GM19240 (cell line): ENCODE measurements around the gene NRROS.

ENCODE experiments used
- DNase-seq: peaks from one replicate; pipeline ENCODE4 v3.0.0; 2011; ENCODE audit warnings: low spot score; ENCODE audit not compliant: insufficient read length

NRROS gene

GRCh38 chr3:196646666-196647216 is 7.2 kb downstream of the NRROS start:
- DNase-seq = no peak

GRCh38 chr3:196650740-196651311 is 11.3 kb downstream of the NRROS start:
- no peak for DNase-seq

DNA sequence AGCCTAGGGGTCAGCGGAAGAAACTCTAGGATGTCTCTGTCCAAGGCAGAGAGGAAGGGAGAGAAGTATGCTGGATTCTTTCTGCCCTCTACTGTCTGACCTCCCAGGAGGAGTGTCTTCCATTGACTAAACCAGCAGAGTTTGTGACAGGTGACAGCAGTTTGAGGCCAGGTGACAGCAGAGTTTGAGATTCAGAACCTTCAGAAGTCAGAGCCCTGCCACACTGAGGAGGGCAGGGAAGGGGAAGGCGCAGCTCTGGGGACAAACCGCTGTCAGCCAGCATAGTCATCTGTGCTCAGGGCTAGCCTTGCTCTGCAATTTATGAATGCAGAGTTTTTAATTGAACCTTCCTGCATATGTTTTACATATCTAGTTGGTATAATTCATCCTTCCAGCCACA is 12.3 kb downstream of the NRROS start:
- no peak for DNase-seq

GRCh38 chr3:196652961-196653795 is 13.7 kb downstream of the NRROS start:
- no peak for DNase-seq

DNA sequence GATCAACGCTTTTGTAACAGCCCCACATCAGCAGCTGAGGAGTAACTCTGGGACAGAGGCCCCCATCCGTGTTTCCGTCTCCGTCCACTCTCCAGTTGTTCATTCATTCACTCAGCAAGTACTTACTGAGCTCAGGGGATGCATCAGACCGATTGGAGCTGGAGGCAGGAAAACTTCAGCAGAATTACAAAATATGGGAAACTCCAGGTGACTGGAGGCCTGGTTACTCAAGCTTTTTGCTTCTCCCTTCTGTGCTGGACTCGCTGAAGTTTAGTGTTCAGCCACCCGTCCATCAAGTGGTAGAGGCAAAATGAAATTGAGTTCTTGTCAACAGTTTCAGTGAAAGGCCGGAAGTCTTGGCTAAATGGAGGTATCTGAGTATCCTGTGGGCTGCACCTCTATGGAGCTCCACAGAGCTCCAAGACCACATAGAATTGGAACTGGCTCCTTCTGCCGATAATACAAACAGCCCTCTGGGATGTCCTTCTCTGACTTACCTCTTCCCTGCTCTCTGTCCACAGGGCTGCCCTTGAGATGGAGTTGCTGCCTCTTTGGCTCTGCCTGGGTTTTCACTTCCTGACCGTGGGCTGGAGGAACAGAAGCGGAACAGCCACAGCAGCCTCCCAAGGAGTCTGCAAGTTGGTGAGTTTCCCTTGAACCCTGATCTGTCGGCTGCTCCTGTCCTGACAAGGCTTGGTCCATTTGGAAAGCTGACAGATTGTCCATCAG is 14.7 kb downstream of the NRROS start:
- DNase-seq = no peak

DNA sequence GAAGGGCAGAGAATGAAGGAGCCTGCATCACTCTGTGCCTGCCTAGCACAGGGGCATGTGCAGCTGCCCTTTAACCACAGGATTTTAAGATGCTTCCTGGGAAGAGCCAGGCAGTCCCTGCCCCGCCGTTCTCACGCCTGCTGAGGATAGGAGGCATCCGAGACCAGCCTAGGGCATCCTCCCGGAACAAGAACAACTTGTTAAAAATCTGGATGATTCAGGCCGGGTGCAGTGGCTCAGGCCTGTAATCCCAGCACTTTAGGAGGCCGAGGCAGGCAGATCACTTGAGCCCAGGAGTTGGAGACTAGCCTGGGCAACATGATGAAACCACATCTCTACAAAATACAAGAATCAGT is 15.2 kb downstream of the NRROS start:
- DNase-seq = no peak

GRCh38 chr3:196655496-196655895 is 16.0 kb downstream of the NRROS start:
- DNase-seq = no peak

DNA sequence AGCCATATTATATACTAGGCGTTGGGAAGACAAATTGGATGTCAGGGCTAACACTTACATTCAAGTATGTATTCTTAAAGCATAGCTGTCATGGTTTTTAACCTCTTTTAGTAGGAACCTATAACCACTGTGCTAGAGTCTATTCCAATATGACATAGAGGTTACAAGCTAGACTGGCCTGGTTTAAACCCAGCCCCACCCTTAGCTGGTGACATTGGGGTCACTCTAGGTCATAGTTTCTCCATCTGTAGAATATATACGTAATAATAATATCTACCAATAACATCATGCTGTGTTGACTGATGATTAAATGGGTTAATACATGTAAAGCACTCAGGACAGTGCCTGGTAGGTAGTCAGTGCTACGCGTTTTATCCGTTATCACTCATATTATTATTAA is 16.7 kb downstream of the NRROS start:
- no peak for DNase-seq

- DNase-seq = no peak
These were observed 20.4 kb downstream of the NRROS start for GRCh38 chr3:196659901-196660351.

GRCh38 chr3:196660381-196661166 is 21.1 kb downstream of the NRROS start:
- DNase-seq = no peak

- DNase-seq = no peak
These were observed 21.9 kb downstream of the NRROS start for GRCh38 chr3:196661400-196661799.

DNA sequence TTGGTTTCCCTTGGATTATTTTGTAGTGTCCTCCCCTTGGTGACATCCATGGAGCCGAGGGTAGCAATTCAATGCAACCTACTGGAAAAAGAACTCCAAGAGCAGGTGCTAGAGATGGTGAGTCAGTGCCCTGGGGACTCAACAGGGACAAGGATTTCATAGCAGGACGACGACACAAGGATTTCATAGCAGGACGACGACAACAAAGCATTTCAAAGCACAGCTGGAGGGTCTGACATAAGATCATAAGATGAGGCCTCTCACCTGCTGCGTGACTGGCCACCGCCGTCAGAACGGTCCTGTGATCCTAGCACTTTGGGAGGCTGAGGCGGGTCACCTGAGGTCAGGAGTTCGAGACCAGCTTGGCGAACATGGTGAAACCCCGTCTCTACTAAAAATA is 22.5 kb downstream of the NRROS start:
- no peak for DNase-seq

DNA sequence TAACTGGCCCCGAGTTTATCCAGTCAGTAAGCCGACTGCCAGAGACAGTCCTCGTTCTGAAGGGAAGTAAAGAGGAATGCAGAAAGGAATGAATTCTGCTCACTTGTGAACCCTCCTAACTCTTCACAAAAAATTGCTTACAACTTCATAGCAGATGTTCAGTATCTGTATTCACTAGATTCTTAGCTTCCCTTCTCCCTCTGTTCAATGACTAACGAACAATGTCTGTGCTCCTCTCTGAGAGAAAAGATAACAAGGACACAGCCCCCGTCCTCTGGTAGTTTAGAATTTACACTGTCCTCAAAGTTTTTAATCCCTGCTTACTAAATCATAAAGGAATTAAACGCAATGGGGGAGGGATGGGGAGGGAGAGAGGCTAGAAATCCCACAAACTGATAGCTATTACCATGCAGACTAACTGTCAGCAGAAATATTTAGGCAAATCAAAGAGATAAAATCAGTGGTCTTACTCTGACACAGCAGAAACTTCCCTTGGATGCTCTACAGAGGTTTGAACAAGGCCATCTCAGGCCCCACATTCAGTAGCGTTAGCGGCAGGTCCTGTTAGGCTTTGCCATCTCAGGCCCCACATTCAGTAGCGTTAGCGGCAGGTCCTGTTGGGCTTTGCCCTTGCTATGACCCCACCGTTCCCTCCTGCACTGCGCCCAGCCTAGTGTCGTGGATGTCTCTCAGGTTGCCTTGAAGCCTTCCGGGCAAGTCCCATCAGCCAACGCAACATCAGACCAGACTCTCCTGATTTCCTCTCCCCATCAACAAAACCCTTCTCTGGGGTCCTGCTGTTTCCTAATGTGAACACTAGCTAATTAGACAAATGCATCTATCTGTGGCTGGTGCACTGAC is 23.4 kb downstream of the NRROS start:
- no peak for DNase-seq

GRCh38 chr3:196666001-196666867 is 26.7 kb downstream of the NRROS start:
- DNase-seq = no peak

GRCh38 chr3:196667056-196667825 is 27.7 kb downstream of the NRROS start:
- DNase-seq = no peak

DNA sequence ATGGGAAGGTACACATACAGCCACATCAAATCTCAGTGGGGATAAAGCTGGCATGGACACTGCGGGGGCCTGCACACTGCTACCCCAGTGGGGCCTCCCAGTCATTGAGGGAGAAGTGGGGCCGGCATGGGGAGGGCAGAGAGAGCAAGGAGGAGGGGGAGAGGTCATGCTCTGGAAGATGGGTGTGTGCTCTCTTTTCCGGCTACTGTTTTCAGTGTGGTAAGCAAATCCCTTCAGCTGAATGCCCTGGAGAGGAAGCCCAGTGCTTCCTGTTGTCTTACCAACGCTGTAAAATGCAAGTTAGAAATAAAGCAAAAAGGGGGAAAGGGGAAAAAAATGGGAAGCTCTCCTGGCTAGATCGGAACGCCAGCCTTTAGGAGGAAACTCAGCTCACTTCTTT is 30.8 kb downstream of the NRROS start:
- no peak for DNase-seq

- no peak for DNase-seq
These were observed 34.1 kb downstream of the NRROS start for GRCh38 chr3:196673632-196674031.

GRCh38 chr3:196677353-196677752 is 37.9 kb downstream of the NRROS start:
- no peak for DNase-seq

- DNase-seq = no peak
These were observed 38.4 kb downstream of the NRROS start for GRCh38 chr3:196677931-196678330.
